ENCODE data around the gene ALAS2. TPM values are rescaled to one million over a fixed set of nuclear protein-coding genes. Genes with fewer than 3 reads are reported as not detected.
A peak's percentile ranks its signal among the peaks of the same experiment; 100 is the strongest.

The ALAS2 gene
- polyA plus RNA-seq, 4 donors = 0.30 to 4.3 (median 3.7) TPM; not detected in 1

GRCh38 chrX:55041514-55041913 is 10.7 kb upstream of the ALAS2 start:
- no peak overlapping the region for H3K4me3 ChIP-seq (ENCODE audit: low read depth in 1 of 3, low read length in 3 of 3)
- H3K27ac ChIP-seq (ENCODE audit: low read depth in 1 of 3, low read length in 2 of 3) = no peak overlapping the region
- FAIRE-seq (no peak), DNase-seq (no peak)
- H3K27me3 ChIP-seq (ENCODE audit: control insufficient read depth in 3 of 3, insufficient read depth in 3 of 3, low read length in 3 of 3) = no peaks in the 10 kb centered on the region
- no peaks in the 10 kb centered on the region for H3K36me3 ChIP-seq (ENCODE audit: control insufficient read depth in 3 of 3, insufficient read depth in 2 of 3, low read depth in 1 of 3, low read length in 3 of 3)
- no peaks in the 10 kb centered on the region for H3K9me3 ChIP-seq (ENCODE audit: control insufficient read depth in 2 of 2, insufficient read depth in 1 of 2, low read depth in 1 of 2, low read length in 1 of 2)
- H3K4me1 ChIP-seq (ENCODE audit: control insufficient read depth in 3 of 3, insufficient read depth in 2 of 3, low read depth in 1 of 3, low read length in 2 of 3) = no peaks in the 10 kb centered on the region
- WGBS, 3 donors = 93 to 99% (median 98%) methylated on average over 6 of the region's 6 CpGs

DNA sequence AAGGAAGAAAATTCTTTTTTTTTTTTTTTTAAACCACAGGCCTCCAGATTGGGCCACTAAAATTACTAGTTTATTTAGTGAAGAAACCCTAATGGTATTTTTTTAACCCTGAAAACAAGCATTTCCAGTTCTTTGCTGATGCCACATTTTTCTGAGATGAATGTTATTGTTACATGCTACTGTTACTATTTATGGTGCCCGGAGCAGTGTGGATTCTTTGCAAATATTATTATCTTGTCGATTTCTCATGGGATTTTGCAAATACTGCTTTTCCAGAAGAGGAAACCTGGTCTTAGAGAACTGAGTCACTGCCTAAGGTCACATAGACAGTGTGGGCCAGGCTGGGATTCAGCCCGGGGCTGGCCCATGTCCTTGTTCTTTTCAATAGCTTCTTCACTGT is 8.7 kb upstream of the ALAS2 start:
- no peaks in the 10 kb centered on the region for H3K27me3 ChIP-seq (ENCODE audit: control insufficient read depth in 3 of 3, insufficient read depth in 3 of 3, low read length in 3 of 3)
- 79 to 83% (median 80%) methylated on average over 3 of the region's 3 CpGs for WGBS, 3 donors
- DNase-seq = no peak

DNA sequence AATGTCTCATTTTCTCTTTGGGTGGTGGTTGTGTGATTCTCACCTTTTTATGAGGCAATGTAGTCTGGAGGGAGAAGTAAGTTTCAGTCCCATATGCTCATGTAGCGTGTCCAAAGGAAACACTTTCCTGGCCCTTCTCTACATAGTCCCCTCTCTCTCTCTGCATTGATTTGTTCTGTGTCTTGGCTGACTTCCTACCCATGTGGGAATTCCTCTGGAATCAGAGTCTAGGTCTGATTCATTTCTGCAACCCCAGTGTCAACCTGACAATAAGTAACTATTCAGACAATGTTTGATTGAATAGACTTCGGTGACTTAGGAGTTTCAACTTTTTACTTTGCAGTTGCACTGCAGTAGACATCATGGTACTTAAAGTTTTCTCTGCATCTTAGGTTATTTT is 2.7 kb upstream of the ALAS2 start:
- DNase-seq (peak in 1 of 2 donors; percentile 1), FAIRE-seq (no peak)
- Histone ChIP-seq H3K27me3 (ENCODE audit: control insufficient read depth in 3 of 3, insufficient read depth in 3 of 3, low read length in 3 of 3) (no peaks in the 10 kb centered on the region), H3K27ac (ENCODE audit: low read depth in 1 of 3, low read length in 2 of 3) (no peak overlapping the region), H3K9me3 (ENCODE audit: control insufficient read depth in 2 of 2, insufficient read depth in 1 of 2, low read depth in 1 of 2, low read length in 1 of 2) (no peaks in the 10 kb centered on the region), H3K36me3 (ENCODE audit: control insufficient read depth in 3 of 3, insufficient read depth in 2 of 3, low read depth in 1 of 3, low read length in 3 of 3) (no peaks in the 10 kb centered on the region), H3K4me3 (ENCODE audit: low read depth in 1 of 3, low read length in 3 of 3) (no peak overlapping the region), H3K4me1 (ENCODE audit: control insufficient read depth in 3 of 3, insufficient read depth in 2 of 3, low read depth in 1 of 3, low read length in 2 of 3) (no peaks in the 10 kb centered on the region)
- WGBS, 3 donors = 62 to 88% (median 87%) methylated on average over 2 of the region's 2 CpGs

More for the DNA sequence above, 8.7 kb upstream of the ALAS2 start:
- no peaks in the 10 kb centered on the region for H3K36me3 ChIP-seq (ENCODE audit: control insufficient read depth in 3 of 3, insufficient read depth in 2 of 3, low read depth in 1 of 3, low read length in 3 of 3)
- H3K4me3 ChIP-seq (ENCODE audit: low read depth in 1 of 3, low read length in 3 of 3) = no peak overlapping the region
- H3K27ac ChIP-seq (ENCODE audit: low read depth in 1 of 3, low read length in 2 of 3) = no peak overlapping the region
- no peaks in the 10 kb centered on the region for H3K4me1 ChIP-seq (ENCODE audit: control insufficient read depth in 3 of 3, insufficient read depth in 2 of 3, low read depth in 1 of 3, low read length in 2 of 3)
- H3K9me3 ChIP-seq (ENCODE audit: control insufficient read depth in 2 of 2, insufficient read depth in 1 of 2, low read depth in 1 of 2, low read length in 1 of 2) = no peaks in the 10 kb centered on the region
- FAIRE-seq = no peak

DNA sequence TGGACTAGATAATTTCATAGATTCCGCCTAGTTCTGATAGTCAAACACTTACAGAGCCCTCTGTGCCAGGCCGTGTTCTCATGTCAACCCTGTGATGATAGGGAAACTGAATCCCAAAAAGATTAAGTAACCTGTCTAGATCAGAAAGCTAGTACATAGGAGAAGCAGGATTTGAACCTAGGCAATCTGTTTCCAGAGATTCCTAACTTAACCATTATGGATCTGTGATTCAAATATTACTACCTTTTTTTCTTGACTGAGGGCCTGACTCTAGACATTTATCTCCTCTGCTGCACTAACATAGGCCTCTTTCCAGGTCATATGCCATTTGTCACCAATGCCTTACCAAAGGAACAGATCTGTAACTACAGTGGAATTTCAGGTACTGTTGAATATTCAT is 1.5 kb downstream of the ALAS2 start:
- no peak overlapping the region for H3K4me3 ChIP-seq (ENCODE audit: low read depth in 1 of 3, low read length in 3 of 3)
- H3K4me1 ChIP-seq (ENCODE audit: control insufficient read depth in 3 of 3, insufficient read depth in 2 of 3, low read depth in 1 of 3, low read length in 2 of 3) = no peaks in the 10 kb centered on the region
- no peaks in the 10 kb centered on the region for H3K9me3 ChIP-seq (ENCODE audit: control insufficient read depth in 2 of 2, insufficient read depth in 1 of 2, low read depth in 1 of 2, low read length in 1 of 2)
- no peaks in the 10 kb centered on the region for H3K36me3 ChIP-seq (ENCODE audit: control insufficient read depth in 3 of 3, insufficient read depth in 2 of 3, low read depth in 1 of 3, low read length in 3 of 3)
- FAIRE-seq (no peak), DNase-seq (no peak)
- H3K27ac ChIP-seq (ENCODE audit: low read depth in 1 of 3, low read length in 2 of 3) = no peak overlapping the region
- 65 to 86% (median 82%) methylated on average over 2 of the region's 2 CpGs for WGBS, 3 donors
- H3K27me3 ChIP-seq (ENCODE audit: control insufficient read depth in 3 of 3, insufficient read depth in 3 of 3, low read length in 3 of 3) = no peaks in the 10 kb centered on the region

GRCh38 chrX:55028611-55029010 is 2.2 kb downstream of the ALAS2 start:
- Histone ChIP-seq H3K9me3 (ENCODE audit: control insufficient read depth in 2 of 2, insufficient read depth in 1 of 2, low read depth in 1 of 2, low read length in 1 of 2) (no peaks in the 10 kb centered on the region), H3K36me3 (ENCODE audit: control insufficient read depth in 3 of 3, insufficient read depth in 2 of 3, low read depth in 1 of 3, low read length in 3 of 3) (no peaks in the 10 kb centered on the region), H3K27me3 (ENCODE audit: control insufficient read depth in 3 of 3, insufficient read depth in 3 of 3, low read length in 3 of 3) (no peaks in the 10 kb centered on the region), H3K4me3 (ENCODE audit: low read depth in 1 of 3, low read length in 3 of 3) (no peak overlapping the region), H3K4me1 (ENCODE audit: control insufficient read depth in 3 of 3, insufficient read depth in 2 of 3, low read depth in 1 of 3, low read length in 2 of 3) (no peaks in the 10 kb centered on the region), H3K27ac (ENCODE audit: low read depth in 1 of 3, low read length in 2 of 3) (no peak overlapping the region)
- DNase-seq (no peak), FAIRE-seq (no peak)

GRCh38 chrX:55028040-55028439 is 2.7 kb downstream of the ALAS2 start:
- Histone ChIP-seq H3K4me3 (ENCODE audit: low read depth in 1 of 3, low read length in 3 of 3) (no peak overlapping the region), H3K36me3 (ENCODE audit: control insufficient read depth in 3 of 3, insufficient read depth in 2 of 3, low read depth in 1 of 3, low read length in 3 of 3) (no peaks in the 10 kb centered on the region), H3K27ac (ENCODE audit: low read depth in 1 of 3, low read length in 2 of 3) (no peak overlapping the region), H3K4me1 (ENCODE audit: control insufficient read depth in 3 of 3, insufficient read depth in 2 of 3, low read depth in 1 of 3, low read length in 2 of 3) (no peaks in the 10 kb centered on the region), H3K27me3 (ENCODE audit: control insufficient read depth in 3 of 3, insufficient read depth in 3 of 3, low read length in 3 of 3) (no peaks in the 10 kb centered on the region), H3K9me3 (ENCODE audit: control insufficient read depth in 2 of 2, insufficient read depth in 1 of 2, low read depth in 1 of 2, low read length in 1 of 2) (no peaks in the 10 kb centered on the region)
- 67 to 83% (median 76%) methylated on average over 4 of the region's 4 CpGs for WGBS, 3 donors
- DNase-seq (no peak), FAIRE-seq (no peak)

DNA sequence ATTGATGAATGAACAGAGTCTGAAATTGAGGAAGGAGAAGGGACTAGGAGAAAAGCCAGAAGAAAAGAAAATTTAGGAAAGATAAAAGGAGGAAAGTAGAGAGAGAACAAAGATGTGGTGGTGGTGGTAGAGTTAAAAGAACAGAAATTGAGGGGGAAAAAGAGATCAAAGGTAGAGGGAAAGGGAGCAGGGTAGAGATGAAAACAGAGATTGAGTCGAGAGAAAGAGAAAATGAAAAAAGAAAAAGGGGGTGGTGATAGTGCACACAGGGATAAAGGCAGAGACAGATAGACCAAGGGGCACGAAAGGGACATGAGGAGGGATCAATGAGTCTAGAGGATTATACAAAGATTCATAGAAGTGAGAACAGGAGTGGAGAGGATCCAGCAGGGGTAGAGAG is 3.9 kb downstream of the ALAS2 start:
- H3K27me3 ChIP-seq (ENCODE audit: control insufficient read depth in 3 of 3, insufficient read depth in 3 of 3, low read length in 3 of 3) = no peaks in the 10 kb centered on the region
- WGBS, 3 donors = 40 to 58% (median 48%) methylated on average over 2 of the region's 2 CpGs
- FAIRE-seq = no peak

GRCh38 chrX:55026143-55026542 is 4.6 kb downstream of the ALAS2 start:
- FAIRE-seq (no peak), DNase-seq (no peak)
- no peaks in the 10 kb centered on the region for H3K27me3 ChIP-seq (ENCODE audit: control insufficient read depth in 3 of 3, insufficient read depth in 3 of 3, low read length in 3 of 3)

More for the DNA sequence above, 3.9 kb downstream of the ALAS2 start:
- Histone ChIP-seq H3K4me1 (ENCODE audit: control insufficient read depth in 3 of 3, insufficient read depth in 2 of 3, low read depth in 1 of 3, low read length in 2 of 3) (no peaks in the 10 kb centered on the region), H3K36me3 (ENCODE audit: control insufficient read depth in 3 of 3, insufficient read depth in 2 of 3, low read depth in 1 of 3, low read length in 3 of 3) (no peaks in the 10 kb centered on the region), H3K4me3 (ENCODE audit: low read depth in 1 of 3, low read length in 3 of 3) (no peak overlapping the region), H3K9me3 (ENCODE audit: control insufficient read depth in 2 of 2, insufficient read depth in 1 of 2, low read depth in 1 of 2, low read length in 1 of 2) (no peaks in the 10 kb centered on the region), H3K27ac (ENCODE audit: low read depth in 1 of 3, low read length in 2 of 3) (no peak overlapping the region)
- DNase-seq = no peak

DNA sequence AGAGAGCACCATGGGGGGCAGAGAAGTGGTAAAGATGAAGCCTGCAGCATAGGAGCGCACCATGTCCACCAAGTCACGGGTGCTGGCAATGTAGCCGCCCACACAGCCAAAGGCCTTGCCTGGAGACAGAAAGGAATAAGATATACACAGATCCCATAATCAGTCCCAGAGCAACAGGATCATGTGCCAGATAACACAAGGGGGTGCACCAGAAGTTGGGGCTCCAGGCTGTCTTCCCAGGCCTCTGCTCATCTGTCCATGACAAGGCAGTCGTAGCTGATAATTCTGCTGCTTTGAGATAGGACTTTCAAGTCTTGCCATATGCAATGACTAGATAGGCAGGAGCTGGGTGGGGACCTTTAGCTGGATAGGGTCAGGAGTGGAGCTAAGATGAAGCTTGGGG is 15.9 kb downstream of the ALAS2 start:
- H3K4me1 ChIP-seq (ENCODE audit: control insufficient read depth in 3 of 3, insufficient read depth in 2 of 3, low read depth in 1 of 3, low read length in 2 of 3) = no peaks in the 10 kb centered on the region
- H3K27ac ChIP-seq (ENCODE audit: low read depth in 1 of 3, low read length in 2 of 3) = no peak overlapping the region
- H3K36me3 ChIP-seq (ENCODE audit: control insufficient read depth in 3 of 3, insufficient read depth in 2 of 3, low read depth in 1 of 3, low read length in 3 of 3) = no peaks in the 10 kb centered on the region
- no peaks in the 10 kb centered on the region for H3K27me3 ChIP-seq (ENCODE audit: control insufficient read depth in 3 of 3, insufficient read depth in 3 of 3, low read length in 3 of 3)
- no peak overlapping the region for H3K4me3 ChIP-seq (ENCODE audit: low read depth in 1 of 3, low read length in 3 of 3)
- no peak for FAIRE-seq
- no peaks in the 10 kb centered on the region for H3K9me3 ChIP-seq (ENCODE audit: control insufficient read depth in 2 of 2, insufficient read depth in 1 of 2, low read depth in 1 of 2, low read length in 1 of 2)
- DNase-seq = no peak
- 86 to 95% (median 92%) methylated on average over 3 to 4 of the region's 4 CpGs for WGBS, 3 donors

More at GRCh38 chrX:55026143-55026542, 4.6 kb downstream of the ALAS2 start:
- Histone ChIP-seq H3K27ac (ENCODE audit: low read depth in 1 of 3, low read length in 2 of 3) (no peak overlapping the region), H3K4me1 (ENCODE audit: control insufficient read depth in 3 of 3, insufficient read depth in 2 of 3, low read depth in 1 of 3, low read length in 2 of 3) (no peaks in the 10 kb centered on the region), H3K4me3 (ENCODE audit: low read depth in 1 of 3, low read length in 3 of 3) (no peak overlapping the region), H3K36me3 (ENCODE audit: control insufficient read depth in 3 of 3, insufficient read depth in 2 of 3, low read depth in 1 of 3, low read length in 3 of 3) (no peaks in the 10 kb centered on the region), H3K9me3 (ENCODE audit: control insufficient read depth in 2 of 2, insufficient read depth in 1 of 2, low read depth in 1 of 2, low read length in 1 of 2) (no peaks in the 10 kb centered on the region)
